GM19395 (cell line): ENCODE results near the gene GPAT3.
A peak's percentile ranks its signal among the peaks of the same experiment; 100 is the strongest.
"Not testable (repeated sequence)": the region's sequence is repeated elsewhere in the genome, so short reads cannot be mapped to it uniquely, and the experiment has no call there.

Experiments used
- ATAC-seq: cut with Tn5 transposase; IDR thresholded peaks from one replicate; pipeline ENCODE4 v1.9.1; 2021; ENCODE audit warnings: mild to moderate bottlenecking, moderate library complexity; ENCODE audit not compliant: unreplicated experiment

The GPAT3 gene

DNA sequence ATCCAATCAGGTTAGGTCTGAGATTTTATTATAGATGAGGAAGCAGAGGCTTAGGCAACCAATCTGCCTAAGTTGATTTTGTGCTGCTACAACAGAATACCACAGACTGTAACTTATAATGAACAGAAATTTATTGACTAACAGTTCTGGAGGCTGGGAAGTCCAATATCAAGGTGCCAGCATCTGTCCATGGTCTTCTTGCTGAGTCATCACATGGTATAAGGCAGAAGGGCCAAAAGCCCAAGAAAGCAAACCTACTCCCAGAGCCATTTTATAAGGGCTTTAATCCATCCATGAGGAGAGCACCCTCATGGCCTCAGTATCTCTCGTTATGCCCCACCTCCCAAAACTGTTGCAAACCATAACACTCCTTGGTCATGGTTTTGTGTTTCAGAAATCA, 55.8 kb downstream of the GPAT3 start:
- ATAC-seq = no peak

DNA sequence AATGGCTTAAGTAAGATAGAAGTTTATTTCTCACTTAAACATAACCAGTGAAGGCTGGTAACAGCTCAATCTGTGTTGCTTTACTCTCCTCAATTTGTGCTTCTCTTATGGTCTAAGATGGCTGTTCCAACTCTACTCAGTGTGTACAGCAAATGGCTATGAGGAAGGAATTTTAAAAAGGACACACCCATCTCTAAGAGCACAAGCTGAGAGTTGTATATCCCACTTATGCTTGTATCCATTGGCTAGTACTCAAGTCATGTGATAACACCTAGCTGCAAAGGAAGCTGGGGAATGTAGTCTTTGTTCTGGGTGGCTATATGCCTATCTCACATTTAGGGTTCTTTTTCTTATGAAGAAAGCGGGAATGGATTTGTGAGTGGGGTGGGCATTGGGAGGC, 63.3 kb downstream of the GPAT3 start:
- ATAC-seq = peak; percentile 82

DNA sequence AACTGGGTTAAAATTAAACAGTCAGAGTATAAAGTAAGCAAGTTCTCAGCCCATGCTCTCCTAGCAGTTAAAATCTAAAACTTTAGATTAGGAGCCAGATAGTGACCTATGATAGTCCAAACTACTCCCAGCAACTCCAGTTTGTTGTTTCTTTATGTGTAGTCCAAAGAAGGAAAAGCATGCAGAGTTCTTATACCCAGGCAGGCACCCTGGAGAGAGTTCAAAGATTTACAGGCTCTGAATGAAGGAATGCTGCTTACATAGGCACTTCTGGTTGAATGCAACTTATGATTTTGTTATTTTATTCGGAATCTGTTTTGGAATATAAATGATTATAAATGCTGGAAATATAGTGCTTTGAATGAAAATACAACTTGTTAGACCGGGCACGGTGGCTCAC, 67.2 kb downstream of the GPAT3 start:
- ATAC-seq = no peak

DNA sequence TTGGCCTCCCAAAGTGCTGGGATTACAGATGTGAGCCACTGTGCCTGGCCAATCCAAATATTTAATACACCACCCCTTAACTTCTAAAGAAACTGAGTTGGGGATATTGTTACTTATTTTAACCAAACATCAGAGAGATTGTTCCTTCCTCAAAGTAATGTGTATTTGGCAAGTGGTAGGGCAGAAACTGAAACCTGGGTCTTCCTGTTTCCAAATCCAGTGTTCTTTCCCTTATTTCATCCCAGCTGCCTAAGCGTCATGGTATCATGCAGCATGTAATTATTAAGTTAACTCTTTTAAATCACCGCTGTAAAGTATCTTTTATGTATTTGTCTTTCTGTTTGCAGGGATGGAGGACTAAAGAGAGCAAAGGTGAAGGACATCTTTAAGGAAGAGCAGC, 68.4 kb downstream of the GPAT3 start:
- ATAC-seq = no peak

DNA sequence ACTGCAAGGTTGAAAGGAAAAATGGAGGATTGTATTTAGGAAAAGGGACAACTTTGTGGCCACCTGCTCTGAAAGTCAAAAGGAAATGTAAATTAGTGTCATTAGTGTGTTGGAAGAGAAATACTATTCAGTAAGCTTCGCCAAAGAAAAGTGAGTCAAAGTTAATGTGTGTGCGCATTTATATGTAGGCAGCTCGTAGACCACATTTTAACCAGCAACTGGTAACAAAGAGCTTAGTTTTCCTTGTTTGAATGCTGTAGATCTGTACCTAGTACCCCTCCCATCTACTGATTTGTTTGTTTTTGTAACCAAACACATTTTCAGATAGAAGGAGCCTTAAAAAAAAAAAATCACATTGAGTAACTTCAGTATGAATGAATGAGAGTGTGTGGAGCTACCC, 69.3 kb downstream of the GPAT3 start:
- ATAC-seq = no peak

DNA sequence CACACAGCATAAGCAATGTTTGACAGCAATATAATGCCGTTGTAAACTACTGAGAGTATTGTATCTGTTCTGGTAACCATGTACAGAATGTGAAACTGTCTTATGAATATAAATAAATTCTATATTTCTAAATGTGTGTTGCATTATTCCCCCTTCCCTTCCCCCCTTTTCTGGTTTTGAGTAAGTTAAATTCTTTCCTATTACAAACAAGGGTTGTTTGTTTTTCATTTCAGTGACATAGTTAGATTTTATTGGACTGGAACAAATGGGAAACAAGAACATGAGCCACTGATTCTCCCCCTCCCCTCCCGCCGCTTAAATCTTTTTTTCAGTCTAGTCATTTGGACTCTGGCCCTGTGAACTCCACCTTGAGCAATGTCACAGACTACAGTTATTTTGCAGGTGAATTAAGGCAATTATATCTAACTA, 69.8 kb downstream of the GPAT3 start:
- no peak for ATAC-seq

DNA sequence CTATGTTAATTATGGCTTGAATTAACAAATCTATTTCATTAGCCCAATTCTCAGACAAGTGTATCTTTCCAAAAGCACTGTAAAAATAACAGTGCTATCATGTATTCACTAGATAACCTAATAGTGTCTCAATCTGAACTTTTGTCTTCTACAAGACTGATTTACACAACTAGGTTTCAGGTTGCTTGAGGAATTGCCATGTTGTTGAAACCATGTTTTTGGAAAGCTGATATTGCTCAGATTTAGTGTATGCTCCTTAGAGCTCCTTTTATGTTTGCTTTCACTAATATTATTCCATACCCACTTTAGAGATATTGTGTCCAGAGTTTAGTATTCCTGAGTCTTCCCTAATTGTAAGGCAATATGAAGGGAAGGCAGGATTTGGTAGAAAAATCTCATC, 70.6 kb downstream of the GPAT3 start:
- ATAC-seq = no peak

DNA sequence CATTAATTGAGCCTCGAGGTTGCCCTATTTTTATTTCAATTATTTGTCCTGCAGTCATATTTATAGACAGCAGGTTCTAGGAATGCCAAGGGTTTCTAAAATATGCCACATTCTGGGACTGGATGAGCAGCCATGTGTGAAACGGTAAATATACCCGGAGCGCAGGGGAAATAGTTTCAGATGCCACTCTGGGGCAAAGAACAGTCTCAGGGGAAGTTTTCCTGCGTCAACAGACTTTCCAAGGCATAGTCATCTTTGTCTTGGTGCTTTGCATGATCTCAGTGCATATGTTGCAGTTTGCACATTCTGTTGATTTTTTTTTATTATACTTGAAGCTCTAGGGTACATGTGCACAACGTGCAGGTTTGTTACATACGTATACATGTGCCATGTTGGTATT, 71.0 kb downstream of the GPAT3 start:
- ATAC-seq = no peak

DNA sequence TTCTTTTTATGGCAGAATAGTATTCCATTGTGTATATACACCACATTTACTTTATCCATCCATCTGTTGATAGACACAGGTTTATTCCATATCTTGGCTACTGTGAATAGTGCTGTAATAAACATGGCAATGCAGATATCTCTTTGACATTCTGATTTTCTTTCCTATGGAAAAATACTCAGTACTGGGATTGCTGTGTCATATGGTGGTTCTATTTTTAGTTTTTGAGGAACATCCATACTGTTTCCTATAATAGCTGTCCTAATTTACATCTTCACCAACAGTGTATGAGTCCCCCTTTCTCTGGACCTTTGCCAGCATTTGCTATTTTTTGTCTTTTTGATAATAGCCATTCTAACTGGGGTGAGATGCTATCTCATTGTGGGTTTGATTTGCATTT, 73.5 kb downstream of the GPAT3 start:
- ATAC-seq = no peak

DNA sequence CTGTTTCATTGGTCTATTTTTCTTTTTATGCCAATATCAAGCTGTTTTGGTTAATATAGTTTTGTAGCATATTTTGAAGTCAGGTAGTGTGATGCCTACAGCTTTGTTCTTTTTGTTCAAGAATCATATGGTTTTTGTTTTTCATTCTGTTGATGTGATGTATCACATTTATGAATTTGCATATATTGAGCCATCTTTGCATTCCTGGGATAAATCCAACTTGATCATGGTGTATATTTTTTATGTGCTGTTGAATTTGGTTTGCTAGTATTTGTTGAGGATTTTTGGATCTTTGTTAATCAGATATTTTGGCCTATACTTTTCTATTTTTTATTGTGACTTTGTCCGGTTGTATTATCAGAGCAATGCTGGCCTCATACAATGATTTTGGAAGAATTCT, 74.8 kb downstream of the GPAT3 start:
- ATAC-seq = no peak

DNA sequence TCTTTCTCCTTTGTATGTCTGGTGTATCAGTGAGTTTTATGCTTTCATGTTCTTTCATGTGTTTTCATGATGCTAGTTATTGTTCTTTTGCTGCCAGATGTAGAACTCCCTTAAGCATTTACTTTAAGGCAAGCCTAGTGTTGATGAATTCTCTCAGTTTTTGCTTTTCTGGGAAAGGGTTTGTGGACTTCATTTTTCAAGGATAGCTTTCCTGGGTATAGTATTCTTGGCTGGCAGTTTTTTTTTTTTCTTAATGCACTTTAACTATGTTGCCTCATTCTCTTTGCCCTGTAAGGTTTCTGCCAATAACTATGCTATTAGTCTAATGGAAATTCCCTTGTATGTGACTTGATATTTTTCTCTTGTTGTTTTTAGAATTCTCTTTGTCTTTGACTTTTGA, 77.1 kb downstream of the GPAT3 start:
- ATAC-seq = no peak

DNA sequence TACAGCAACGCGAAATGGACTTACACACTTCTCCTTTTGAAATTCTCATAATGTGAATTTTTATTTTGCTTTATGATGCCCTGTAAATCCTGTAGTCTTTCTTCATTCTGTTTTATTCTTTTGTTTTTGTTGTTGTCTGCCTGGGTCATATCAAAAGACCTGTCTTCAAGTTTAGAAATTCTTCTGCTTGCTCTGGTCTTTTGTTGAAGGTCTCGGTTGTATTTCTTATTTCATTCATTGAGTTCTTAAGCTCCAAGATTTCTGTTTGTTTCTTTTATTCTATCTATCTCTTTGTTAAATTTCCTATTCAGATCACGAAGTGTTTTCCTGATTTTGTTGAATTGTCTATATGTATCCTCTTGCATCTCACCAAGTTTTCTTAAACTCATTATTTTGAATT, 78.1 kb downstream of the GPAT3 start:
- ATAC-seq = no peak

DNA sequence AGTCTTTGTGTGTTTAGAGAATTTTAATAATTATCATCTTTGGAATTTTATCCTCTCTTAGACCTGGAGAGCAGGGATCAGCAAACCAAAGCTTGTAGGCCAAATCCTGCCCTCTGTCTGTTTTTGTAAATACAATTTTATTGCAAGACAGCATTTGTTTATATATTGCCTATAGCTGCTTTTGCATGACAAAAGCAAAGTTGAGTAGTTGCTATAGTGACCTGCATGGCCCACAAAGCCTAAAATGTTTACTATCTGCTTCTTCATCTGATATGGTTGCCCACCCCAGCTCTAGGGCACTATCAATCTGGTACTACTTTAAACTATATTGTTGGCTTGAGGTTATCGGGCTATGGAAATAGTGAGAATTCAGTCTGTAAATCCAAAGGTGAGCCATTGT, 80.3 kb downstream of the GPAT3 start:
- no peak for ATAC-seq

DNA sequence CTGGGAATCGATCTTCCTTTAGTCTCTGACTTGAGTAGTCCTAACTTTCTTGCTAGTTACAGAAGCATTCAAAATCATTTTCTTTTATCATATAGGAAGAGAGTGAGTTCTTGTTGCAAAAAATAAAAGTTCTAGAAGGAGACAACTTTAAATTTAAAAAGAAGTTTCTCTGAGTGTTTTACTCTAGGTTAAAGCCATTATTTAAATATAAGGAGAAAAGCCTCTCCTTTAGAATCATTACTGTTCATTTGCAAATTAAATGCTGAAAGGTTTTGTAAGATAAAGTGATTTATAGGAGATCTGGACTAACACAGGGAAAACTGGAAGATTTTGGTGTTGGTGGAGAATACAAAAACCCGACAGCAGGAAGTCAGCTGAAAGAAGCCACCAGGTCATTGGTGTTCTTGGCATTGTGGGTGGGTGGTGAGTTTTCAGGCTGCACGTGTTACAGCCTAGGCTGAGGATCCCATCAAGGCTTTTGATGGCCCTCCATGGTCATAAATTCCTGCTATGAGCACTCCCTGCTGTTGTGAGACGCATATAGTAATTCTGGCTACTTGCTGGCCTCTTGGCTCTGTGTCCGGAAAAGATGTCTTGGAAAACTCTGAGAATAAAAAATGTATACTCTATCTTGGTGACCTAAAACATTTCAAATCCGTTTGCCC, 81.6 kb downstream of the GPAT3 start:
- ATAC-seq = no peak

DNA sequence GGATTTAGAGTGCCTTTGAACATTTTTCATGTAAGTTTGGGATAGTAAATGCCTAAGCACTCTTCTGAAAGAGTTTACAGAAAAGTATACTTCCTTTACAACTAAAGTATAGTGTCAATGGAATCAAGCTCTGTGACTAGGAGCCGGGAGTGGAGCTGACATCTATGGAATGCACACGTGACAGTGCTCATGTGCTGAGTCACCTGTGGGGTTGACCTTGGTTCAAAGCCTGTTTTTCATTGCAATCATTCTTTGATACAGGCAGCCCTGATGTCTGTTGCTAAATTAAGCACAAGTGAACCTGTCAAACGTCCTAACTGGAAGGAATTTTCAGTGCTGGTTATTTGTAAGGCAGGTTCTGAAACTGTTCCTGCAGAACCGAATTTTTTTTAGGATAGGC, 82.5 kb downstream of the GPAT3 start:
- no peak for ATAC-seq

DNA sequence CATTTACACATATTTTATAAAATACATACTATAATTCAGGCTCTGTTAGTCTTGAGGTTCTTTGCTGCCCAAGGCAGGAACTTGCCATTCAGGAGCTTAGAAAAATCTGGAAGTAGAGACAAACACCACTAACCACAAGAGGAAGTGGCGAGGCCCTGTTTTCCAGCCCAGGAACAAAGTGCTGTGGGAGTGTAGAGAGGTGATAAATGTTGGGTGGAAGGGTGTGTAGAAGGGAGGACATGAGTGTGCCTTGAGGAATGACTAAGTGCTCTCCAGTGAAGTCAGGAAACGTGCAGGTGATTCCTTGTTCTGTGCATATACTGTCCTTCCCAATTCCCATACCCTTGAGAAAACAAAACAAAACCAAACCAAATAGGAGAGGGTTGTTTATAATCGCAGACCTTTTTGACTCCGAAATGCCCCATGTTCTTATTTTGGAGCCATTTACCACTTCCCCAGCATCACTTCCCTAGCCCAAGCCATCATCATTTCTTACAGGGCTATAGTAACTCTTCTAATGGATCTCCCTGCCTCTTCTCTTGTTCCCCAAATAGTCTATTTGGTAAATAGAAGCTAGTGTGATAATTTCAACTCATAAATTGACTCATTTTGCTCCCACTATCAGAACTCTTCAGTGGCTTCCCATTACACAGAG, 83.2 kb downstream of the GPAT3 start:
- ATAC-seq = no peak

DNA sequence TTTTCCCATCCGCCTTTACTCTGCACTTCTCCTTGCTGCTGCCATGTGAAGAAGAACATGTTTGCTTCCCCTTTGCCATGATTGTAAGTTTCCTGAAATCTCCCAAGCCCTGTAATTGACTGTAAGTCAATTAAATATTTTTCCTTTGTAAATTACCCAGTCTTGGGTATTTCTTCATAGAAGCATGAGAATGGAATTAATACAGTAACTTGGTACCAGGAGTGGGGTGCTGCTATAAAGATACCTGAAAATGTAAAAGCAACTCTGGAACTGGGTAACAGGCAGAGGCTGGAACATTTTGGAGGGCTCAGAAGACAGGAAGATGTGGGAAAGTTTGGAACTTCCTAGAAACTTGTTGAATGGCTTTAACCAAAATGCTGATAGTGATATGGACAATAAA, 86.2 kb downstream of the GPAT3 start:
- not testable (repeated sequence) for ATAC-seq

DNA sequence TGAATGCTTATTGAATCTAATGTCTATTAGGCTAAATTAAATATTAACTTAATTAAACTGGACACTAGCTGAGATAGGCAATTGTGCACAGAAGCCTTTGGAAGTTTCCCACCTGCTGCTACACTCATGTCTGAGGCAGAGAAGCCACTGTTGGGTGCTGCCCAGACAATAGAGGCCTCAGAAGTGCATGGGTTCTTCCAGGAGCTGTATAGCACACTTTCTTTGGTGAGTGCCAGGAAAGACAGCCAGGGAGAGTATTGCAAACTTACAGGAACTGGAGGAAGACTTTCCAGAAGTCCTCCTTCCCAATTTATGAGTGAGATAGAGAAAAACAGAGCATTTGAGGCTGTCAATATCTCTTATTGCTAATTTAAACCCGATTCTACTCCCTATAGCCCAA, 89.9 kb downstream of the GPAT3 start:
- no peak for ATAC-seq

DNA sequence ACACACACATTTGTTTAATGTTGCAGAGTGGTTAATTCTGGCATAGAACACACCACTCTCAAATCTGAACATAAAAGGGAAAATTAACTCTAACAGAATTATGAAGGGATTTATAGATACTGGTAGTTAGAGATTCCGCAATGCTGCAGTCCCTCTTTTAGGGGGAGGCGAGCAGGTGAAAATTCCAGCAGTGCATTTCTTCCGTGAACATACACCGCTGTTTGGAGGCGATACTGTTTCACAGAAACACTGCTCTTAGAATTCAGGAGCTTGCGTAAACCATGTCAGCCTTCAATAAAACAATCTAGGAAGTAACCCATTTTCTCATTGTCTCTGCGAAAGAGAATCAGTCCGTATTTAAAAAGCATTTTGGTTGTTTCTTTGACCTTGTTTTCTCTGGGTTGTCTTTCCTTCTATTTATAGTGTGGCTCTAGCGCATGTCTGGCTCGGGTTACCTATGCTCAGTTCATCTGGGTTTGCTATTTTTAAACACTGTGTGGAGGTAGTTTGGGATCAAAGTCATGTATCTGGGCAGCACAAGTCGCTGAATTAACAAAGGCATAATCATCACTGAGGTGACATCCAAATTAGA, 90.4 kb downstream of the GPAT3 start:
- no peak for ATAC-seq

DNA sequence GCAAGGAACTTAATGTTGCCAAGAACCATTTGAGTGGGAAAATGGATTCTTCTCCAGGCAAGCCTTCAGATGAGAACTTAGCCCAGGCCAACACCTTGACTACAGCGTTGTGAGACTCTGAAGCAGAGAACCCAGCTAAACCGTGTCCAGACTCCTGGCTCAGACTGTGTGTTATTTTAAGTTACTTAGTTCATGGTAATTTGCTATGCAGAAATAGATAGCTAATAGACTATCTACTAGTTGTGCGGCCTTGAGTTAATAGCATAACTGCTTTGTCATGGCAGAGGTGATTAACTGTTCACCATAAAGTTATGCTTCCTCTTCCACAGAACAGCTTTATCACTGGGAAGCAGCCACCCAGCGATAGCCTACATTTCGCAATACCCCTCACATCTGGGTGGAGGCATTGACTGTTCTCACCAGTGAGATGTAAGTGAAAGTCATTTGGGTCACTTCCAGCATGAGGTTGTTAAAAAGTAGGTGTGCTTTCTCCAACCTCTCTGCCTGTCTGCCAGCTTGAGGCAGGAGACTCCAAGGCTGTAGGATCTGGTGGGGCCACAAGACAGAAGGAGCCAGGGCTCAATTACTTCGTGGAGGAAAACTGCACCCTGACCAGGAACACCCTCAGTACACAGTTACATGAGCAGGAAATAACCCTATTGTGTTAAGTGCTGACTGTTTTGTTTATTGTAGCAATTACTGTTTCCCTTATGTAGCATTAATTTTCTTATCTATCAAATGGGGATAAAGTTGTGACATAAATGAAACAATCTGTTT, 94.2 kb downstream of the GPAT3 start:
- no peak for ATAC-seq

DNA sequence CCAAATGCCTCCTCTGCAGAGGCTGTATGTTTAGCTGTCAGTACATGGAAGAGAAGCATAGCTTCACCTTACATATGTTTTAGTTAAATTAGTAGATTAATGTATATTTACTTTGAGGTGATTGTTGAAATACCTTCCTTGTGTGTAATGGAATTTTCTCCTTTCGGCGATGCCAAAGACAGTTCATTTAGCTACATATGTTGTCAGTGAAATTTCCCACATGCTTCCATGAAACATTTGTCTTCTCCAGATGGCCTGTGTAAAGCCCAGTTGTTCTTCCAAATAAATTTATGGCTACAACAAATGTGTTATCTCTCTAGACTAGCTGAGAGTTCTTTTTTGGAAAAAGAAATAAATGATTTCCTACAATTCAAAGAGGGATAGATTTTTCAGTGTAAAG, 95.2 kb downstream of the GPAT3 start:
- no peak for ATAC-seq

DNA sequence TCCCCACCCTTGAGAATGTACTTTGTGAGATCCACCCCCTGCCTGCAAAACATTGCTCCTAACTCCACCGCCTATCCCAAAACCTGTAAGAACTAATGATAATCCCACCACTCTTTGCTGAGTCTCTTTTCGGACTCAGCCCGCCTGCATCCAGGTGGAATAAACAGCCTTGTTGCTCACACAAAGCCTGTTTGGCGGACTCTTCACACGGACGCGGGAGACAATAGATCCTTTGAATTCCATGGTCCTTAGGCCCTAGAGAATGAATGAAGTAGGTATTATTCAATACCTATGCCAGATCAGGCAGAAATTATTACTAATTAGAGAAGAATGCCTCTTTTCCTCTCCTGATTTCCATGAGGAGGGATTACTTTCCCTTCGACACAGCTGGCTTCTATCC, 101.0 kb downstream of the GPAT3 start:
- ATAC-seq = no peak
